PC-9 (cell line): ENCODE measurements around the gene GABRG3.

Source experiments
- CTCF ChIP-seq: fragments of 200-600 bp; sonication (generic); conservative IDR thresholded peaks from 2 replicates; pipeline ENCODE4 v1.6.1; 2017; ENCODE audit warnings: mixed run types, antibody characterized with exemption, mild to moderate bottlenecking, moderate library complexity
- EZH2 ChIP-seq: fragments of 200-600 bp; sonication (generic); IDR thresholded peaks from 2 replicates; pipeline ENCODE4 v1.8.0; 2017; ENCODE audit warnings: antibody characterized with exemption, low read depth

DNA sequence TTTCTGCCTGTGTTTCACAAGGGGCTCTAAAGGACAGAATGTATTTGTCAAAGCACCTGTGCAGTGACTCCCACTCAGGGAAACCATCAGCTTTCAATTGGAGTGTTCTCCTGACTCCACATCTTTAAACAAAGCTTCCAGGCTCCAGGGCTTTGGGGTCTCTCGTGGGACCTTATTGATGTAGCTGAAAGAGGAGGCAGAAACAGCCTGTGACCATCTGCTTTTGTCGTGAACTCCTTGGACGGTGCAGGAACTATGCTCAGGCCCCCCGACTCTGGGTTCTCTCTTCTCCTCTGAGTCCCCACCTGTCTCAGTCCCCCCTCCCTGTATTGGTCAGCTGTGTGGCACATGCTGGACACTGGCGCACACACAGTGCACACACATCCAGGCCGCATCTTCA, 486.8 kb downstream of the GABRG3 start:
- TF ChIP-seq CTCF (no peak), EZH2 (no peak)
